Activated CD8-positive, alpha-beta memory T cell treated with anti-CD3 and anti-CD28 coated beads for 4 hours (primary cell): ENCODE measurements around the gene PRKAG2.
"Not testable (repeated sequence)": the region's sequence is repeated elsewhere in the genome, so short reads cannot be mapped to it uniquely, and the experiment has no call there.

Source experiments
- DNase-seq, 2 donors: peaks; one replicate each; pipeline ENCODE4 v3.0.0-alpha.2; 2020; ENCODE audit warnings: low read depth in 2 of 2

PRKAG2 gene

DNA sequence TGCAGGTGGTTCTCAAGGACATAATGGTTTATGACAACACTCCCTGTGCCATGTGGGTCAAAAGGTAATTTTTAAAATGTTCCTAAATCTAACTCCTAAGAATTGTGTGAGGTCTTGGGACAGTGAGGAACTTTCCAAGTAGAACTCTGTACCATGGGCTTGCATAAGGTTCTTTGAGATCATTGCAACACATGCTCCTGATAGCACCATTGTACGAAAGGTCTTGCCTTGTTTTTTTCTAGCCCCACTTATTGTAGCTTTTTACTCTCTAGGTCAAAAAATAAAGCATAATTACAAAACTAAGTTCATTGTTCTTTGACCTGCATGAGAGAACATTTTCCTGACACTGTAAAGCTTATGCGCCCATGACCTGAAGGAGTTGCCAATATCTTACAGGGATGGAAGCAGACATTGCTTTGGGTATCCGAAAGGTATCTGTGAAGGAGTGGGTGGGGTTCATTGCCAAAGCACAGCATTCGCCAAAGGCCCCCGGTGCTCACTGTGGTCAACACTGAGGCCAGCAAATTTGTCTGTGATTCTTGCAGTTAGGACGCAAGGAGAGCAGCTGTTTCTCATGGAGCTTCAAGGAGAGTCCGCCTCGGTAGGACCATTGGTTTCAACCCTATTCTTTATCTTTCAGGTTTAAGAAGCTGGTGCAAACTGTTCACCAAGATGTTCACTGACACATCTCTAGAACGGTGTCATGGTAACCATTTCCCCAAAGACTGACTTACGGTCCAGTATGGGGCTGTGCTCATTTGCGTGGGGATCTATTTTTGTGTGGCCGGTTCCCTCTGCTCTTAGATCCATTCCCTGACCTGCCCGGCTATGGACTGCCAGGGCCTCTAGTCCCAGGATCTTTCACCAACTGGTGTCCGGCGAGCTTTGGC lies 7.6 kb upstream of the PRKAG2 start:
- DNase-seq: no peak

DNA sequence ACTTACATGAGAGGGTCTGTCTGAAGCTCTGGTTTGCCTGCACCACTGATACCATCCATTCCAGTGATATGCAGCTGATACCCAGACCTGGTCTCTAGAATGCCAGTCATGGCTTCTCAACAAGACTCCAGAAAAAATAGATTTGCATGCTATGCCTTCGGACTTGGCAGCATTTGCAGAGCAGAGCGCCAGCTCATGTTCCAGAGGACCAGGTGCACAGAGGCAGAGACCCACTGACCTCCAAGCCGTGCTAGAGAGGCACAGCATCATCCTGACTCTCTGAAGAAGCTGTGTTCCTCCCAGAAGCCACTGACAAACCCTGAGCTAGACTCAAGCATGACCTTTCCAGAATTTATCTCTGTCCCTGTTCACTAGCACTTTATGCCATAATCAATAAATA lies 6.9 kb upstream of the PRKAG2 start:
- DNase-seq: no peak

DNA sequence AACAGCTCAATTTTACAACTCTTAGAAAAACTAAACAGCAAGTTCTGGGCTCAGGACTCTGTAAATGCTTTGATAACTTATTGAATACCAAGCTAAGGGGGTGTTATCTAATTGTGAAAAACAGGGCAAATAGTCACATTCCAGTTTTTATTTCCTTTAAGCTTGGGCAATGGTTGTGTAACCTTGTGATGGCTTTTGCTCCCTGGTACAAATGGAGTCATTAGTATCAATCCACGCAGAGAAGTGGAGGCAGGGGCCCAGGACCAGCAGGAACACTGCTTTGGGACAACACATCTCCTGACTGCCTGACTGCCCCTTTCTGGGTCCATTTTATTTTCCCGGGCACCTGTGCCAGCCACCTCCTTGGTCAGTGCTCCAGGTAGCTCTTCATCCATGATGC lies 5.8 kb upstream of the PRKAG2 start:
- DNase-seq: no peak

DNA sequence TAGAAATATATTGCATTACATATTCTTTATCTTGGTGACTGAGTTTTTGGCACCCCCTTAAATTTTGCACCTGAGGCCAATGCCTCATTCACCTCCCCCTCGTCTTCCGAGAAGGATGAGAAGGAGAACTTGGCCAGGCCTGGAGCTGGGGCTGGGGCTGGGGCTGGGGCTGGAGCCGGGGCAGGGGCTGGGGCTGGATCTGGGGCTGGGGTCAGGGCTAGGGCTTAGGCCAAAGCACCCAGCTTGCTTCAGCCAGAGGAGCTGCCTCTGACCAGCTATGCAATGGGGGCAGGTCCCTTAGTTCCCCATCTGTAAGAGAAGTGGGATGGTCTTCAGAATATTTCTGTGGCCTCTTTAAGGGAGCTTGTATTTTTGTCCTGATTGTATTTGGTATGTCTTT lies 3.8 kb upstream of the PRKAG2 start:
- DNase-seq: no peak

DNA sequence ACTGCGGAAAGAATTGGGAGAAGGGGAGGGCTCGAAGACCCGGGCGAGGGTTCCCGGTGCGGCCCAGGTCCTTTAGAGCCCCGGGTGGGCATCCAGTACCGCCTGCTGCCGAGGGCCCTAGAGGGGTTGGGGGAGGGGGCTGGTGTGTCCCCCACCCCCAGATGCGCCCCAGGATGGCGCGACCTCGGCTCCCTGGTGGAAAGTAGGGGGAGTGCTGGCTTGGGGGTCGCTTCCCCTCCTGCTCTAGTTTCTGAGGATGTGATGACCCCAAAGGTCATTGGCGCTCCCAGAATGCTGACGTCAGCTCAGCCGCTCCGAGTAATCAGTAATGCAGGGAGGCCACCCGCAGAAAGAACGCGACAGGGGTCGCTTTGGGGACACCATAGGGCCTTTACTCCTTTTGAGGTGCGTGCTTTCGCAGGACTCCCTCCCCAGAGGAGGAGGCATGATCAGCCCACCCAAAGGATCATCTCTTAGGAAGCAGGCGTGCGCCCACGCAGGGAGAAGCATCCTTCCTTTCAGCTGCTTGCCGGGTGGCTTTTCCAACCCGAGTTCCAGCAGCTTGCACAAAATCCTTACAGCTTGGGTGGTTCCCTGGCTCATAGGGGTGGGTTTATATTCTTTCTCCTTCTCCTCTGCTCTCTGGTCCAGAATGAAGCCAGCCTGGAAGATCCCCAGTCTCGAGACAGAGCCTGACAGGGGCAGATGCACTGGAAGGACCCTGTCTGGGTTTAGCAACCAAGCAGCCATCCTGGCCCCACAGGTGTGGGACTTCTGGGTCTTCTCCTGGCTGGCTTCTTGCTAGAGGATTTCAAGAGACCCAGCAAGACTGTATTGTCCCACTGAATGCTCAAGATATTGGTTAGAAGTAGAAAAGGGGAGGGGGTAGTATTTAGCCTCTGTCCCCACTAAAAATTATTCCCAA lies 1.3 kb upstream of the PRKAG2 start:
- DNase-seq: no peak

DNA sequence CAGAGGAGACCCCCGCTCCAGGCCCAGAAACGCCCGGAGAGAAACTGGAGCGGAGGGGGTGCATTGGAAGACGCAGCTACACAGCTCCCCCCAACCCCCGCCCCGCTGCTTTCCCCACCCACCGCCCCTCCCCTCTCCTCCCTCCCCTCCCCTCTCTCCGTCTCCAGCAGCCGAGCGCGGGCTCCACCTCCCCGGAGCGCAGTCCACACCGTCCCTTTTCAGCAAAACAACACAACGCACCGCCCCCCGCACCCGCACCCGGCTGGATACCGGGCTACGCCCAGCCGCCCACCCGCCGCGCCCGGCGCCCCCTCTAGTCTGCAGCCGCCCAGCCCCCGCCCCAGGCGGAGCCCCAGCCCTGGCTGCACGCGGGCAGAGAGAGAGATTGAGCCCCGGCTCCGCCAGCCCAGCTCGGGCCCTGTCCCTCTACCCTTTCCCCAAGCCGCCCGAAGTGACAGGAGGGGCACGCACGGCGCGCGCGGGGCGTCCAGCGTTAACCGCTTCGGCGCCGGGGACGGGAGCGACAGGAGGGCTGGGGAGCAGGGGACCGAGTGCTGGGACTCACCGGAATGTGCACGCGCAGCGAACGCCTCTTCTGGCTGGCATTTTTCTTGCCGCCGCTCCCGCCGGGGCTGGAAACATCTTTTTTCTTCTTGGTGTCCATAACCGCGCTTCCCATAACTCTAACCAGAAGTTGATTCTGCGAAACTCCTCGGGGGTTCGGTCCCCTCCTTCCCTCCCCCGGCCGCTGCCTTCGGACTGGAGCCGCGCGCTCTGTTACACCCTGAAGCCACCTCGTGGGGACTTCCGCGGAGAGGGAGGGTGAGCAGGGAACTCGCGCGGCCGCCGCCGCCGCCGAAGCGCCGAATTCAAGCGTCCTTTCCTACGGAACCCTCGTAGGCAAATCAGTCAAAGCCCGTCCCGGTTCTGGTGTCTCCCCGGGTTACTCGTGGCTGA lies 695 bp downstream of the PRKAG2 start:
- DNase-seq: peak; percentile 39 to 53

DNA sequence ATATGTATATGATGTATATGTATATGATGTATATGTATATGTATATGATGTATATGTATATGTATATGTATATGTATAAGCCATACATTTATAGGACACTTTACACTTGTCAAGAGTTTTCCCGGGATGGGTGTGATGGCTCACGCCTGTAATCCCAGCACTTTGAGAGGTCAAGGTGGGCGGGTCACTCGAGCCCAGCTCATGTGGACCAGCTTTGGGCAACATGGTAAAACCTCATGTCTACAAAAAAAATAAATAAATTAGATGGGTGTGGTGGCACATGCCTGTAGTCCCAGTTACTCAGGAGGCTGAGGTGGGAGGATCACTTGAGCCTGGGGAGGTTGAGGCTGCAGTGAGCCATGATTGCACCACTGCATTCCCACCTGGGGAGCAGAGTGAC lies 2.4 kb downstream of the PRKAG2 start:
- not testable (repeated sequence) for DNase-seq

DNA sequence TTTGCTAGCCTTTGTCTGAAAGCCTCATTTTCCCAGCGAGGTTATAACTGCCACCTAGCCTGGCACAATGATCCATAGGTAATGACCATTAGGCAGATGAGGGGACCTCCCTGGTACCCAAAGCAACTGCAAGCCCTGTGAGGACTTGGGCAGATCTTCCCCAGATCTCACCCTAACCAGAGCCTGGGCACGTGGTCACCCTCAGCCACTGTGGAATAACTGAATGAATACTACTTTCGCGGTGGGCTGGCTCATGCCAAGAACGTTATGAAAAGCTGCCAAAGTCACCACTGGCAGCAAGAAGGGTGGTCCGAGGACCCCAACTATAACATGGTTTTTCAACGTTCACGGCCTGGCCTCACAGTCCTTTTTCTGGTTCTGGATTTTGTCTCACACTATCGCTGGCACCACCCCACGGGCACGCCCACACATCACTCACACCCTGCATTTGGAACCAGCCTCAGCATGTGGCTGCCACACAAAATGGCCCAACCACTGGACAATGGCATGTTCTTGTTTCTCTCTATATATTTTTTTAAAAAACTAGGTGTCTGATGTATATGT lies 3.4 kb downstream of the PRKAG2 start:
- no peak for DNase-seq

DNA sequence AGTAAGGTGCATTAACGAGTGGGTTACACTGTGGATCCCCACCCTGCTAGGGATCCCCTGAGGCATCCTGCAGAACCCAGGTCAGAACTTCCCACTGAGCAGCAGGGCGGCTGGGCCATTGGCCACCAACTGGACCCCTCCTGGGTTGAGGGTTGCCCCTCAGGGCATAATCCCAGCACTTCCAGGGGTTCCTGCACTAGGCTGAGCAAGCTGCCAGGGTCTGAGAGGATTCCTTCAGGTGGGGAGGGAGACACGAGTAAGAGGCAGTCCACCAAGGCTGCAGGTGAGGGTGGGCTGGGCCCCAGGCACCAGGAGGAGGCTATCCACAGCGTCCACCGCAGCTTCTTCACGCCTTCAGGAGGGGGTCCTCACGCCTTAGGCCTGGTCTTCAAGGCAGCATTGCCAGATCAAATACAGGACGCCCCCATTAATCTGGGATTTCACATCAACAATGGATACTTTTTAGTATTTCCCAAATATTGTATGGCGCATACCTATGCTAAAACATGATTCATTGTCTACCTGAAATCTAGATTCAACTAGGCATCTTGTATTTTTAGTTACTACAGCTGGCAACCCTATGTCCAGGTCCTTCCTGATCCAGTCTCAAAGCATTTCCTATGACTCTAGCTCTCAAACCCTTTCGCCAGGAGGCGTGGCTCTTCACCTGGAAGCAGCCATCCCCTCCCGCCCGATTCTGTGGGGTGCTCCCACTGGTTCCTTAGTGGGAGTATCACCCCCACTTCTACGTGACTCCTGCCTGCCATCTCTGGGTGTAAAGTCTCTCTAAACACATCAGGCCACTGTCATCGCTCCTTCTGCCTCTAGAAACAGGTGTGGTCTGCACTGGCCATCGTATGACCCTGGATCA lies 4.1 kb downstream of the PRKAG2 start:
- no peak for DNase-seq

DNA sequence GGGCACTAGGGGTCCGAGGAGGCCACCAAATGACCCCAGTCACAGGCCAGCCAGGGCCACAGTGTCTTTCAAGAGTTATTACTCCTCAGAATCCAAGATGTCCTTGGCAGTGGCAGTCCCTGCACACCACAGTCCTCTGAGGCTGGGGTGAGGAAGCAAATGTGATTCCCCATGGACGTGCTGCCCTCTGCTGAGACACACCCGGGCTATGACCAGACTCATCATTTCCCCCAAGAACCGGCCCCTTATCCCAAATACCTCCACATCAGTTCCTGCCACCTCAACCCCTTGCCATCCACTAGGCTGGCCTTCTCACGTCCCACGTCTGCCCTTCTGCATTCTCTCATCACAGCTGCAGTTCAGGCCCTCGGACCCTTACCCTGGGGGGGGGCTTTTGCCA lies 5.0 kb downstream of the PRKAG2 start:
- DNase-seq: no peak

DNA sequence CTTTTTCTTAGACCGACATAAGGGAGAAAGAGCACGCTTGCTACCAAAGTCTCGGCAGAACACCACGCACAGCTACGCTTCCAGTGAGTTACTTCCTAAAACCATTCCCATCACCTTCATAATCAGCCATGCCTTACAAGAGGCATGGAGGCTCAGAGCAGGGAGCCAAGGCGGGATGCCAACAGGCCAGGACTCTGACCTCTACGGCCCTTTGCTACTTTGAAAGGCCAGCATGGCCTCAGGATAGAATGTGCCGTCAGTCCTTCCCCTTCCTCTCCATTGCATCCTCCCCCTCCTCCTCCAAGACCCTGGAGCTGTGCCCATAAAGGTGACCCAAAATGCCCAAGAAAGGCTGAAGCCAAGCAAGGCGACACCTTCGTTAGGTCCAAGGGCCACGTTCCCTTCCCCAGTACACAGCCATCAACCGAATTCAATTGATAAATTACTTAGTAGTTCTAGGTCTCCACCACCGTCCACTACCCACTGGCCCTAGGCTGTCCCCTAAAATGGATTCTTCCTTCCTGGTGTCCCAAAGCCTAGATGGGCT lies 5.7 kb downstream of the PRKAG2 start:
- no peak for DNase-seq

DNA sequence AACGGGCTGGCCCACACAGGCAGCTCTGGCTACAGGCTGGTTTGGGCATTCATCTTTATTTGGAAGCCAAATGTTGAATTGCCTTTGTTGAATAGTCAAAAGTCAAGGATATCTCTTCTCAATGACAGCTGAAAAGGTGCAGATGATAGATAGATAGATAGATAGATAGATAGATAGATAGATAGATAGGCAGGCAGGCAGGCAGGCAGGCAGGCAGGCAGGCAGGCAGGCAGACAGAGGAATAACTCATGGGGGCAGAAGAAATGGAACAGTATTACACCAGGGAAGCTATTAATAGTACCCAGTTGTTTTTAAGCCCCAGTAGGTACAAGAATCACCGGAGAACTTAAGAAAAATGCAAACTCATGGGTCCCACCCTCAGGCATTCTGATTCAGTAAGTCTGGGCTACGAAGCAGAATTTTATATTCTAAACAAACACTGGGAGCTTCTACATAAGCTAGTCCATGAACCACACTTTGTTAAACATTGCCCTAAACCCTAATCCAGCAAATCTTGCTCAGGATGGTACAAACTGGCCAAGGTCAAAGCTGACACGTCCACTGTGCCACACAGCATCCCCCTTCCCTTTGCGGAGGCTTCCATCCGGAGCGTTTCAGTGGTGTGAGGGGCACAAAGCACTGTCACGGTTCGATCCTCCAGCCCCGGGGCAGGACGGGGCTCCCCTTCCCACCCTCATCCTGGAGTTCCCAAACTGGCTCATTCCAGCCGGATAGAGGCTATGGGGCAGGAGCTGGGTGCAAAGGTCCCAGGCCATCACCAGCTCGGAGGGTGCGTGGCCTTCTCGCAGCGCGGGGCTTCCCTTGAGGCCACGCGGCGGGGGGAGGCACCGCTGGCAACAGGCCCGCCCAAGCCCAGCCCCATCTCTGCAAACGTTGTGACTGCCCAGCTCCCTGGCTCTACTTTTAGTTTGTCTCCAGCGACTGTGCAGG lies 6.7 kb downstream of the PRKAG2 start:
- DNase-seq: no peak

DNA sequence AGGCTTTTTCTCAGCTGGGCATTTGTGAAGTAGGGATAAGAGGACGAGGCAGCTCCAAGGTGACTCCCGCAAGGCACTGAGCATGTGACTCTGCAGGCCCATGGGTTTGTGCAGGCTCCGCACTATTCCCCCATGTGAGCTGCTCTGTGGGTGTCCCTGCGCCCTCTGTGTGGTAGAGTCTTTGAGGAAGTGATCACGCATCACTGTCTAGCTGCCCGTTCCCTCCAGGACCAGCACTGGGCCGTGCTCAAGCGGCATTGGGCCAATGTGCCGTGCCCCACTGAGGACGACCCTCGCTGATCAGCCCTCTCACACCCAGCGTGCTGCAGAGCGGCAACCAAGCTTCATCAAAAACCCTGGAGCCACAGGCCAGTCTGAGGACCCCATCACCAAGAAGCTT lies 7.5 kb downstream of the PRKAG2 start:
- DNase-seq: no peak

DNA sequence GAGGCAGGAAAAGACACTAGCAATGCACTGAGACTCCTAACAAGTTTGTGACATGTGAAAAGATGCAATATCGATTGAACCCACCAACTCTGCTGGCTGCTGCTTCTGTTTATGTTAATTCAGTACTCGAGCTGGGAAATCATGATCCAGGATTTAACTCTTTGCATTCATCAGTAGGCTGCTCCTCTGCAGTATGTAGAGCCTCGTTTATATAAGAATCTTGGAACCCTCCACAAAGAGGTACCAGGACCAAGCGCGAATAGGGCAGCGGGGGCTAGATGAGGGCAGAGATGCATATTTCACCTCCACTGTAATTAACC lies 7.8 kb downstream of the PRKAG2 start:
- DNase-seq: no peak

DNA sequence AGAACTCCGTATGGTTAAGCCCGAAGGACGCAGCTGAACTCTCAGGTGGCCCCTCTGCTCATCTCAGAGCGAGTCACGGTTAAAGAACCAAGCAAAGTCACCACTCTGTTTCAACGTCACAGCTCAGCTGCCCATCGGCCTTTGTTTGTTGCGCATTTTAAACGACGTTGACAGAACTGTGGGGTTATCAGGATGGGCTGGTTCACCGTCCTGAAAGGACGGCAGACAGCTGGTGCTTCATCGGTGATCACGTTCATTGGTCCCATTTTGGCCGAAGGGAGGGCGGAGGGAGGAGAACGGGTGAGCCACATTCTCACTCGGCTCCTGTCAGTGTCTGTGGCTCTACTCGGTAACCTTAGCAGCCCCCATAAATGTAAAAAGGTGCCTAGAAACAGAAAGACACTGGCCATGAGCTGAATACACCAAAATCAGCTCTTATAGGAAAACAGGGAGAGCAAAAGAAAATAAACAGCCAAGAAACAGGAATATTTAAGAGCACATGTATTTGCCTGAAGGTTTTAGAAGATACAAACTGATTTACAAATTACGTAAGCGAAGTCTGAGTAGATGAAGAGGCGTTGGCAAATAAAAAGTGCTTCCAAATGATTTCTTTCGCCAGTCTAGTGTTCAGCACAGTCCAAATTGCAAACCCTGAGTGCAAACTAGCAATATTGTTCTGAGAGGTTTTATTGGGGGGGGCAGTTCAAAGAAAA lies 8.4 kb downstream of the PRKAG2 start:
- DNase-seq: no peak

DNA sequence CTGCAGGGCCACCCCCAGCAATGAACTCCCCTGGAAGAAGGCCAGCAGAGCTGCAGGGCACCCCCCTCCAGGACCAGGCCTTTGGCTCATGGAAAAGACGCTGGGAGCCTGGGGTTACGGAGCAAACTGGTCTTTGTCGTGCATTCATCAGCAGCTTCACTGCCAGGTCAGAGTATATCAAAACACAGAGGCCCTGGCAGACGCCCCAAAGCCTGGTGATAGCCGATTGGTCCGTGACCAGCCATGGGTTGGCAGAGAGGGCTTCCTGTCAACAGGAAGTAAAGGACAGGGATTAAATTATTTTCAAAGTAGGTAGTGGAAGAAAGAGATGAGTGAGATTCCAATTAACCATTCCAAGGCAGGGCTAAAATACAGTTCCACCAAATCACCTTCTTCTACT lies 9.0 kb downstream of the PRKAG2 start:
- DNase-seq: no peak

DNA sequence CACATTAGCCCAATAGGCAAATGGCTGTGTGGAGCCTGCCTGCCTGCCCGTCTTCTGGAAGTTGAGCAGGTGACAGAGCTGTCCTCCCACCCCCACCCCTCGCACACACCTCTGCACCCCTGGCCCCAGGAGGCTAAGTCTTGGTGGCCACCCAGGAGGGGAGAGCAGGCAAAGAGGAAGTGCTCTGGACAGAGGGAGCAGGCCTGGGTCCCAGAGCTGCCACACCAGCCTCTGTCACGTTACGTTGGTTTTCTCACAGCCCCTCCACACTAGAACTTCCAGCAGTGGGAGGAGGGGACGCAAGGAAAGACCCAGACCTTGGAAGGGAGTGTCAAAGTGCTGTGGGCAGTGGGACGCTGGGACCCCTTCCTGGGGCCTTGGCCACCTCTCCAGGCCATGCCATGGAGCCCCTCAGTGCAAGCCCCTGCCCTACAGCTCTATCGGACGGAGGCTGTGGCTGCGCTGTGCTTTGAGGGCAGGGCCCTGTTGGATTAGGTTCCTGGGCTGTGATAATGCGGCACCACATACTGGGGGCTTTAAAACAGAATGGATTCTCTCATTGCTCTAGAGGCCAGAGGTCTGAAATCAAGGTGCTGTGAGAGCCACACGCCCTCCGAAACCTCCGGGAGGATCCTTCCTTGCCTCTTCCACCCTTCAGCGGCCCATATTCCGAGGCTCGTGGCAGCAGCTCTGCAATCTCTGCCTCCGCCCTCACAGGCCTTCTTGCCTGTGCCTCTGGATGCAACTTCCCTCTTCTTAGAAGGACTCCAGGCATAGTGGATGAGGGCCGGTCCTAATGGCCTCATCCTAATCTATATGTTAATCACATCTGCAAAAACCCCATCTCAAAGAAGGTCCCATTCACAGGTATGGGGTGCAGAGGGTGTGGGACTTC lies 9.9 kb downstream of the PRKAG2 start:
- DNase-seq: no peak
